HG03469 (cell line): ENCODE data around the gene RPL3.
"Not testable (repeated sequence)": the region's sequence is repeated elsewhere in the genome, so short reads cannot be mapped to it uniquely, and the experiment has no call there.

Source experiments
- ATAC-seq: cut with Tn5 transposase; IDR thresholded peaks from one replicate; pipeline ENCODE4 v1.9.1; 2021; ENCODE audit warnings: mild to moderate bottlenecking, moderate library complexity, moderate number of reproducible peaks; ENCODE audit not compliant: unreplicated experiment

The RPL3 gene

DNA sequence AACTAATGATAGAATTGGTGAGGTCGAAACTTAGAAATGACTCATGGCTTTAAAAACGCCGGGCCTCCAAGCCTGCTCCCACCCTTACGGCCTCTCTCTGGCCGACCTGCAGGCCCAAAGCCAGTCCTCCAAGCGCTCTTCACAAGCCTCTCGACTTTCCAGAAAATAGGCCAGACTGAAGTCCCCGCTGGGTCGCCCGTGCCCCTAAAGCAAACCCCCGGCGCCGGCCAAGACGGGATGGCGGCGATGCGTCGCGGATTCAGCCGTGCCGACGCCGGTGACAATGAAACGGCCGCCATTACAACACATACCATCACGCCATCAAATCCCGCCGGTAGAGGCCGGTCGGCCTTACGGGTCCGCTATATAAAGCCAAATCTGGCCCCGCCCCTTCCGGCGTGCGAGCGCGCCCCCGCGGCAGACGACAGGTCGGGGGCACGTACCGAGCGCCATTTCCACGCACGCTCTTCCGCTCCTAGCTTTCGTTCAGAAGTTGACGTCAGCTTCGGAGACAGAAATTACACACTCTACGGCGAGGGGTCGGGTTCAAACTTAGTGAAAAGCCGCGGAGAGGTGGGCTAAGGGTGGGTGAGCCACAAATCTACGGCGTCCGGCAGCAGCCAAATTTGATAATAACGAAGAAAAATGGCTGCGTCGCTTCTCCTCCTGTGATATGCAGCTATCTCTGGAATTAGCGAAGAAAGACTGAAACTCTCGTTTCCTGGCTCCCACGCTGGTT, at the start of gene RPL3:
RPL3 (minus strand) TSS at position 340 of the 739 bp plus-strand sequence; CDS start at position 314, 26 bp downstream.
- peak; percentile 68 for ATAC-seq

- no peak for ATAC-seq
These were observed 49.8 kb upstream of the RPL3 start for GRCh38 chr22:39369186-39369585.

DNA sequence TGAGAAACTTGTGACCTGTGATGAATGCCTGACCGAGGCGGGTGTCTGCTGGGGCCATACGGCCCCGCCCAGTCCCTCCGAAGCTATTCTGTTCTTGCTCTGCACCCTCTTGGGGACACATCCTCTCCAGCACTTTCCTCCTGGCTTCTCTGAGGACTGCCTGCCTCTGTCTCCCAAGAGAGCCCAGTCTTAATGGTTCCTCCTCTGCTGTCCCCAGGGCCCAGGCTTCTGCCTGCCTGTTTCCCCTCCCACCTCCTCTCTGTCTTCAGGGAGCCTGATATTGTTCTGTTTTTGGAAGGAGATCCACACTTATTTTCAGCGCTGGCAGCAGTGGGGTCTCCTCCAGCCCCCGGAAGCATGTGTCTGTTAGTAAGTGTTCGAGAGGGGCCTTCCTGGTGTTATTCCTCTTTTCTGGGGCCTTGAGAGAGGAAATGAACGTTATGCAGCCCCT, 49.1 kb upstream of the RPL3 start:
- ATAC-seq: no peak

GRCh38 chr22:39367035-39367434, 47.6 kb upstream of the RPL3 start:
- ATAC-seq: no peak

- no peak for ATAC-seq
These were observed 46.0 kb upstream of the RPL3 start for GRCh38 chr22:39365492-39365780.

DNA sequence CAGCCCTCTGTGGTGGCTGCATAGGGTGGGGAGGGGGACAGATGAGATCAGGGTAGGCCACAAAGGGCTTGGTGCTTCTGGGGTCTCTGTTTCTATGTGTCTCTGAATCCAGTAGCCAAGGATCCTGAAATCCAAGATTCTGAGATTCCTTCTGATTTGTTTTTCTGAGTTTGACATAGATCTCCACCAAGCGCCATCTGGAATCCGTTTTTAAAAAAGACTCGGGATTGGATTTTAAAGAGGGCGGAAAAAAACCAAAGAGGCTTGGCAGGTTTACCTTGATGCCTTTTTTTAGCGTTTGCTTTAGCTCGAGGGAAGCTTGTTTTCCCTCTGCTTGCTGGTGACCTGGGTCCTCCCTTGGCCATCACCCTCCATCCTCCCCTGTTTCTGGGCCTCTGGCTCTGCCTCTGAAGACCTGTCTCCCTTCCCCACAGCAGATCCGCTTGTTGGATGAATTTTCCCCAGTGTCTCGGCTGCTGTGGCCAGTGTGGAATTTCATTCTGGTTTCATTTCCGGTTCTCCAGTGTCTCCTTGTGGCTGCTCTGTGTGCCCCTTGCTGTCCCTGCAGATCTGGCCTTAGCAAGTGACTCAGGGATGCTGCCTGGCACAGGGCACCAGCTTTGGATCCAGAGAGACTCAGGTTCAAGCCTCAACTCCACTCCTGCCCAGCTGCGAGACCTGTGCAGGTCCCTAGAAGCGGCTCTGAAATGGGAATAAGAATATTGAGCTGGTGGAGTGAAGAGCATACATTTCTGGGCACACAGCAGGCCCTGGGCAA, 45.5 kb upstream of the RPL3 start:
- ATAC-seq: no peak

DNA sequence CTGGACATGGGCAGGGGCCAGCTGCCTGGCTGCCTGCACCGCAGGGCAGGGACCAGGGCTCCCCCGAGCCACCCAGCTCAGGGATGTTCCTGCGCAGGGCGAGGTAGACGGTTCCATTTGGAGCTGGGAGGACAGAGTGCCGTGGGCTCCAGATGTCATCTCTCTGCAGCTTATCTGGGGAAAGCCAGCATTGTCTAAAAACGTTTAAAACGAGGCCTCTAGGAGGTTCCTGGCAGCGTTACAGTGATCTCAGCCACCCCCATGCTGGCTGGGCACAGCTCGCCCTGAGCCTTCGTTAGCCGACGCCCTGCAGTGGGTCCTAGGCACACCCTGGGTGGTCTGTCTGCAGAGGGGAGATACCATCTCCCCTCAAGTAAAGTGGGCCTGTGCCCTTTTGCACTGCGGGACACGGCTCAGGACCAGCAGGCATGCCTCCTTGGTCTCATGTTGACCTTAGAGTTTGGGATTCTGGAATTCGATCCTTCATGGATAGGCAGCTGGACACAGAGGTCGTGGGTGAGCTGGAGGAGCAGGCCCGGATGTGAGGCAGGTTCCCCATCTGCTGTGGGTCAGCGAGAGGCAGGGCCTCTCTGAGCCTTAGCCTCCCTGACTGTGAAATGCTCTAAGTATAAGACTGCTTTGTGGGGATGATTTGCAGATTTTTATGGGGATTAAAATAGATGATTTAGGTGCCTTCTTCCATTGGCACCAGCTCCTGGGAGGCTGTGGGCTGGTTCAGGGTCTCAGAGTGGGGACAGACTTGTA, 44.5 kb upstream of the RPL3 start:
- ATAC-seq: no peak

GRCh38 chr22:39362932-39363331, 43.5 kb upstream of the RPL3 start:
- no peak for ATAC-seq

- ATAC-seq: no peak
These were observed 42.8 kb upstream of the RPL3 start for GRCh38 chr22:39362271-39362670.

DNA sequence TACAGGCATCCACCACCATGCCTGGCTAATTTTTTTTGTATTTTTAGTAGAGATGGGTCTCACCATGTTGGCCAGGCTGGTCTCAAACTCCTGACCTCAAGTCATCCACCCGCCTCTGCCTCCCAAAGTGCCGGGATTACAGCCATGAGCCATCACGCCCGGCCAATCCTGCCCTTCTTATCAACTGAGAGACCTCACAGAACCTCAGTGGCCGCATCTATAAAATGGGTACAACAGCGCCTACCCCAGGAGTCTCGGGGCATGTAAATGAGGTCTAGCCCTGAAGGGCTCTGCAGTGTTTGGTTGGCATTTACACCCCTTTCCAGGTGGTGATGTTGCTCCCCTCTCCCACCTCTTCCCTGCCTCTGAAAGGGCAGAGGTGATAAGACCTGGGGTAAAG, 42.1 kb upstream of the RPL3 start:
- no peak for ATAC-seq

GRCh38 chr22:39360674-39361413, 41.4 kb upstream of the RPL3 start:
- ATAC-seq: no peak

- no peak for ATAC-seq
These were observed 40.8 kb upstream of the RPL3 start for GRCh38 chr22:39360242-39360641.

- ATAC-seq: no peak
These were observed 40.3 kb upstream of the RPL3 start for GRCh38 chr22:39359659-39360195.

DNA sequence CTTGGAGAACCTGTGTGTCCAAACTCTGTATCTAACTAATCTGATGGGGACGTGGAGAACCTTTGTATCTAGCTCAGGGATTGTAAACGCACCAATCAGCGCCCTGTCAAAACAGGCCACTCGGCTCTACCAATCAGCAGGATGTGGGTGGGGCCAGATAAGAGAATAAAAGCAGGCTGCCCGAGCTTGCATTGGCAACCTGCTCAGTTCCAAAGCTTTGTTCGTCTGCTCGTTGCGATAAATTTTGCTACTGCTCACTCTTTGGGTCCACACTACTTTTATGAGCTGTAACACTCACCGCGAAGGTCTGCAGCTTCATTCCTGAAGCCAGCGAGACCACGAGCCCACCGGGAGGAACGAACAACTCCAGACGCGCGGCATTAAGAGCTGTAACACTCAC, 38.8 kb upstream of the RPL3 start:
- not testable (repeated sequence) for ATAC-seq

- ATAC-seq: not testable (repeated sequence)
These were observed 38.0 kb upstream of the RPL3 start for GRCh38 chr22:39357110-39358108.

DNA sequence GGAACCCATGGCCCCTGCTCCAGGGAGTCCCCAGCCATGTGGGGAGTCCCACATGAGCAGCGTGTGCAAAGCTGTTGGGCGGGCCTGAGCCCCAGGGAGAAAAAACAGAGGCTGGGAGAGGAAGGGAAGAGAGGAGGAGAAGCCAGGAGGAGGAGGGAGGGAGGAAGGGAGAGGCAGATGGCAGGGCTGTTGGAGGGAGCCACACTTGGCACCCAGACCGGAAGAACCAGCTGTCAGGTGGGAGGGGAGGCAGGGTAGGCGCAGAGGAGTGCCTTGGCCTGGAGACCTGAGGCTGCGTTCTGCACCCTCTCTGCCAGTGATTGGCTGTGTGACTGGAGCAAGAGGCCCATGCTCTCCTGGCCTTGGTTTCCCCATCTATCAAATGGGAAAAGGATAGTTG, 37.0 kb upstream of the RPL3 start:
- no peak for ATAC-seq

- ATAC-seq: not testable (repeated sequence)
These were observed 36.4 kb upstream of the RPL3 start for GRCh38 chr22:39355805-39356204.

GRCh38 chr22:39355080-39355479, 35.7 kb upstream of the RPL3 start:
- no peak for ATAC-seq

DNA sequence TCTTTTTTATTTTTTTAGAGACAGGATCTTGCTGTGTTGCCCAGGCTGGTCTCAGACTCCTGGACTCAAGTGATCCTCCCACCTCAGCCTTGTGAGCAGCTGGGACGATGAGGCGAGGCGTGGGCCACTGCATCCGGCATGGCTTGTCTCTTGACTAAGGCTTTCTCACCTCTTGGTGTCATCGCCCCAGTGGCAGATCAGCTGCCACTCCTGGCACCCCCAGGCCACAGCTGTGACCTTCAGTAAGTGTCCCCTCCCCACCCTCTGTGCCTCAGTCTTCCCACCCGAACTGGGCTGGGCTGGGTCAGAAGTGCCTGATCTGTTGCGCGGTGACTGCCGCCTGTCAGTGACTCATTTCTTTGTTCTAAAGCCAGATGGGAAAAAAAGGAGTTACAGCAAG, 33.9 kb upstream of the RPL3 start:
- ATAC-seq: no peak
